T47D (cell line): ENCODE results near the gene ZNF408.

ENCODE experiments used
- DNase-seq, 2 experiments: peaks; one replicate each; pipeline versions ENCODE4 v3.0.0 to v3.0.0-alpha.2; 2011 to 2012; ENCODE audit warnings: low read depth in 1 of 2, low spot score in 1 of 2
- JUND ChIP-seq: IDR thresholded peaks from 2 replicates; pipeline ENCODE4 v1.6.1; 2012; ENCODE audit warnings: low read depth
- in situ Hi-C: cut with HindIII; loops from 2 replicates; pipeline ENCODE4 v1.10.0; 2016; ENCODE audit warnings: low sequenced_read_pairs, low pct_unique_long_range_greater_than_20kb

The ZNF408 gene

DNA sequence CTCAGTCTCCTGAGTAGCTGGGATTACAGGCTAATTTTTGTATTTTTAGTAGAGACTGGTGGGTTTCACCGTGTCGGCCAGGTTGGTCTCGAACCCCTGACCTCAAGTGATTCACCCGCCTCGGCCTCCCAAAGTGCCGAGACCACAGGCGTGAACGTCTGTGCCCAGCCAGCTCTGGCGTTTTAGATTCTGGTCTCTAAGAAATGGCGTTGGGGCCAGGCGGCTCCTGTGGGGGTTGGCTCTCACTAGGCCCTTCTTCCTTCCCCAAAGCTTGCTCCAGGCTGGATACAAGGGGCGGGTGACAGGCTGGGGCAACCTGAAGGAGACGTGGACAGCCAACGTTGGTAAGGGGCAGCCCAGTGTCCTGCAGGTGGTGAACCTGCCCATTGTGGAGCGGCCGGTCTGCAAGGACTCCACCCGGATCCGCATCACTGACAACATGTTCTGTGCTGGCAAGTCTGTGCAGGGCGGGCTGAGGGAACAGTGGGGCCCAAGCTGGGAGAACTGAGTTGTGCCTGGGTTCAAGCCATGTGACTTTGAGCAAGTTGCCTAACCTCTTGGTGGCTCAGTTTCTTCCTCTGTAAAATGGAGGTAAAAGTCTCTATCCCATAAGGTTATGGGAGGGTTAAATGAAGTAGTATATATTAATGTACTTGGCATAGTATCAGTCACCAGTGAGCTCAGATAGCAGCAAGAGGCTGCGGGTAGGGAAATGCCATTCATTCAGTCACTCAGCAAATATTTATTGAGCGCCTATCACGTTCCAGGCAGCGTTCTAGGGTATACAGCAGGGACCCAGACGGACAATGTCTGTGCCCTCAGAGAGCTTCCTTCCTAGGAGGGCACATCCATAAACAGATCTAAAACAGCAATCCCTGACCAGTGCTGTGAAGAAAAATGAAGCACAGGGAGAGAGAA, 28.5 kb downstream of the ZNF408 start:
- TF ChIP-seq JUND, result no peak
- in situ Hi-C loops, result no loop called here
- DNase-seq, result no peak

DNA sequence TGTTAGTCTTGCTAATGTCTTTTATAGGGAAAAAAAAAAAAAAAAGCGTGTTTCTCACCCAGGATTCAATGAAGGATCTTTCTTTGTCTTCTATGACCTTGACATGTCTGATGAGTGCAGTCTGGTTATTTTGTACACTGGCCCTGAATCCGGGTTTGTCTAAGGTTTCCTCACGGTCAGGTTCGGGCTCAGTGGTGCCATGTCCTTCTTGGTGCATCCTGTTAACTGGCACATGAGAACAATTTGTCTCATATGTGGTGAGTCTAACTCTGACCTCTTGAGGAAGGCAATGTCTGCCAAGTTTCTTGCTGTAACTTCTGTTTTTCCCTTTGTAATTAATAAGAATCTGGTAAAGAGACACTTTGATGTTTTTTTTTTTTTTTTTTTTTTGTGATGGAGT, 30.7 kb downstream of the ZNF408 start:
- DNase-seq, result no peak
- in situ Hi-C loops, result no loop called here
- no peak for TF ChIP-seq JUND

DNA sequence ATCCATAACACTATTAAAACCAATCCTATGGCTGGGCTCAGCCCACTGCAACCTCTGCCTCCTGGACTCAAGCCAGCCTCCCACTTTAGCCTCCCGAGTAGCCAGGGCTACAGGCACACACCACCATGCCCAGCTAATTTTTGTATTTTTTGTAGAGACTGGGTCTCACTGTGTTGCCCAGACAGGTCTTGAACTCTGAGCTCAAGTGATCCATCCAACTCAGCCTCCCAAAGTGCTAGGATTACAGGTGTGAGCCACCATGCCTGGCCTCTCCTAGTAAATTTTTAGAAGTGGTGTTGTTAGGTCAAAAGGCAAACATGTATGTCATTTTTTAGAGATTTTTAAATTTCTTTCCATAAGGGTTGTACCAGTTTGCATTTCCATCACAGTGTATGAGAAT, 32.4 kb downstream of the ZNF408 start:
- no peak for TF ChIP-seq JUND
- DNase-seq, result no peak
- in situ Hi-C loops, result no loop called here

DNA sequence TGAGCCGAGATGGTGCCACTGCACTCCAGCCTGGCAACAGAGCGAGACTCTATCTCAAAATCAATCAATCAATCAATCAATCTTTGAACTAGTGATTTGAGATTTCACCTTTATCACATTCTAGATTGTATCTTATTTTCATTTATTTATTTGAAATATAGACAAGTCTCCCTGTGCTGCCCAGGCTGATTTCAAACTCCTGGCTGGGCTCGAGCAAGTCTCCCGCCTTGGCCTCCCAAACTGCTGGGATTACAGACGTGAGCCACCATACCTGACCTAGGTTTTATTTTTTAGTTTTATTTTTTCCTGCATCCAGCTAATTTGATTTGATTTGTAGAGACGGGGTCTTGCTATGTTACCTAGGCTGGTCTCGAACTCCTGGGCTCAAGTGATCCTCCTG, 35.3 kb downstream of the ZNF408 start:
- in situ Hi-C loops, result no loop called here
- DNase-seq, result no peak
- no peak for TF ChIP-seq JUND

DNA sequence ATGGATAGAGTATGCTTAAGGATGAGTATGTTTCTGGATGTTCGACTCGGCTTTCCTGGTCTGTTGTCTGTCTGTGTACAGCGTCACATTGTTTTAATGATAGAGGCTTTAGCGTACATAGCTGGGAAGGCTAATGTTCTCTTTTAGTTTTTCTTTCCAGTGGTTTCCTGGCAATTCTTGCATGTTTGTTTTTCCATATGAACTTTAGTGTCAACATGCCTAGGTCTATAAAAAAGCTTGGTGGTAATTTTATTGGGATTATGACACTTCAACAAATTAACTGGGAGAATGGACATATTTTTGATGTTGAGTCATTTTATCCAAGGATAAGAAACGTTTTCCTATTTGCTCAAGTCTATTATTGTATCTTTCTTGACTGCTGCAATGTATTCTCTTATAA, 35.8 kb downstream of the ZNF408 start:
- DNase-seq, result peak in 1 of 2 experiments; percentile 45
- no peak for TF ChIP-seq JUND
- in situ Hi-C loops, result no loop called here

DNA sequence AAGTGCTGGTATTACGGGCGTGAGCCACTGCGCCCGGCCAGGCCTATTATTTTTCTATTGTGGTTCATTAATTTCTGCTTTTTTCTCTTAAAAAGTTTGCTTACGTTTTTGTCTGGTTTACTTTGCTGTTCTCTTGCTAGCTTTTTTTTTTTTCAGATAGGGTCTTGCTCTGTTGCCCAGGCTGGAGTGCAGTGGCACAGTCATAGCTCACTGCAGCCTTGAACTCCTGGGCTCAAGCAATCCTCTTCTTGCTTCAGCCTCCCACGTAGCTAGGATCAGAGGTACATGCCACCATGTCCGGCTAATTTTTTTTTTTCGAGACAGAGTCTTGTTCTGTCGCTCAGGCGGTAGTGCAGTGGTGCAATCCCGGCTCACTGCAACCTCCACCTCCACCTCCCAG, 36.9 kb downstream of the ZNF408 start:
- no peak for TF ChIP-seq JUND
- in situ Hi-C loops, result no loop called here
- no peak for DNase-seq

DNA sequence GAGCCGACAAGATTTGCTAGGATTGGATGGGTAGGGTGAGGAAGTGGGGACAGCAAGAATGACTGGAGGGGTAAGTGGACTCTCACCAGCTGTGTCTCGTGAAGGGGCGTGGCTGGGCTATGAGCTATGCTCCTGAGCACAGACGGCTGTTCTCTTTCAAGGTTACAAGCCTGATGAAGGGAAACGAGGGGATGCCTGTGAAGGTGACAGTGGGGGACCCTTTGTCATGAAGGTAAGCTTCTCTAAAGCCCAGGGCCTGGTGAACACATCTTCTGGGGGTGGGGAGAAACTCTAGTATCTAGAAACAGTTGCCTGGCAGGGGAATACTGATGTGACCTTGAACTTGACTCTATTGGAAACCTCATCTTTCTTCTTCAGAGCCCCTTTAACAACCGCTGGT, 38.1 kb downstream of the ZNF408 start:
- in situ Hi-C loops, result no loop called here
- no peak for TF ChIP-seq JUND
- DNase-seq, result no peak

DNA sequence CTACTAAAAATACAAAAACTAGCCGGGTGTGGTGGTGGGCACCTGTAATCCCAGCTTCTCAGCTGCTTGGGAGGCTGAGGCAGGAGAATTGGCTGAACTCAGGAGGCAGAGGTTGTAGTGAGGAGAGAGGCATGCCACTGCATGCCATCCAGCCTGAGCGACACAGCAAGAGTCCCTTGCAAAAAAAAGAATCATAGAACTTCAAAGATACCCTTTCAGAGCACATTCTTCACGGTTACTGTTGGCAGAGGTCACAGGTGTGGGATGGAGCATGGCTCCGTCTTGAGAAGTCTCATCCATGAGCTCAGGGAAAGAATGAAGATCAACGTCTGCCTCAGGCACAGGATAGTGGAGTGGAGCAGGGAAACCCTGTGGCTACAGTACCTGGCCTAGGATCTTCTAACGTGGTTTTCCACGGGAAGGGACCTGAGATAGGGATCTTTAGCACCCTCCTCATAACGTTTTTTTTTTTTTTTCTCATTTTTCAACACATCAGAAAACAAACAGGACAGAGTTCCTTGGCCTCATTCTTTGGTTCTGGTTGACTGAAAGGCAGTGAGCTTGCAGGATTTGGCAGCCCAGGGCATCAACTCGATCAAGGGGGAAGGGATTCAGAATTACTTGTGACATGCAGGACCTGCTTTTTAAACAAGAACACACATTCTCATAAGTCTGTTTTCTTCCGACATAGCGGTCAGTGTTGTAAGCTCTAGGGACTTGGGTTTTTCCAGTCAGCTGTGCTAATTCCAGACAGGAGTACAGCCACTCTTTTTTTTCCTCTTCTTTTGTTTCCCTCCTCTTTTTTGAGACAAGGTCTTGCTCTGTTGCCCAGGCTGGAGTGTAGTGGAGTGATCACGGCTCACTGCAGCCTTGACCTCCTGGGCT, 41.0 kb downstream of the ZNF408 start:
- no peak for DNase-seq
- in situ Hi-C loops, result no loop called here
- no peak for TF ChIP-seq JUND

DNA sequence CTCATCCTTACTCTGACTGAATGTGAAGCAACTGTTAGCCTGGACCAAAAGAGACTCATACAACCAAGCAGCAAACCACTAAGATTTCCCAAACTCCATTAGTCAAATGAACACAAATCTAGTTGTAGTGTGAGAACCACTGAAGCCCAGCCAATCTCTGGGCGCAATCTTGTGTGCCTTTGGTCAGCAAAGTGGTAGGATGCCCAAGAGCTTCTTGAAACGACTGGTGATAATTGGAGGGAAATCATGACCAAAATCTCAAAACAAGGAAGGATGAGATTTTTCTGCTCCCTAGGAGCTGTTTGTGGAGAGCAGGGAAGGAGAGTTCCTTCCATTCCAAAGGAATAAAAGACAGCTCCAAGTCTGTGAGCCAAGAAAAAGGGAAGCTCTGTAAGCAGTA, 42.2 kb downstream of the ZNF408 start:
- DNase-seq, result no peak
- in situ Hi-C loops, result no loop called here
- no peak for TF ChIP-seq JUND

DNA sequence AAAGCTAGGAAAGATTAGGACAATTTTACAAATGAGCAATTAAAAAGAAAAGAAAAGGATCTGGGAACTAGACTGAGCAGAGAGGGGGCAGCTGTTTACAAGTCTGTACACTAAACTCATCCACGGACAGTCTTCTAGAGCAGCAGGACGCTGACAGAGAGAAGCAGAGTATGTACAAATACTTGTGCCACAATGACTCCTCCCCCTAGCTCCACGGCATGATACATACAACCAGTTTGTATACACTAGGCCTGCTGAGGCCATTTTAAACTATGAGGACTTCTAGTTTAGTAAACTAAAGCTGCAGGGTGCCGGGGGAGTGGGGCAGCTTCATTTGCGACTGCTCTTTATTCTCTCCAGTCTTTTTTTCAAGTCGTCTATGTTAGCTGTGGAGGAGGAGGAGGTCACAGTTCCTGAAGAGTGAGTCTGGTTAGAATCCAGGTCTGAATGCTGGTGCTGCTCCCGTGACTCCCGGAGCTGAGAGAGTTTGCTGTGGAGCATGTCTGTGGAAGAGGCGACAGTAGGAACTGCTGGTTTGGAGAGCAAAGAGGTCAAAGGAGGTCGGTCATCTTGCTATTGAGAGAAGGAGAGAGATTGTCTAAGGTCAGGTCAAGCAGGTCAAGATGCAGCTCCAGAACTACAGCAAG, 43.0 kb downstream of the ZNF408 start:
- no peak for DNase-seq
- in situ Hi-C loops, result no loop called here

DNA sequence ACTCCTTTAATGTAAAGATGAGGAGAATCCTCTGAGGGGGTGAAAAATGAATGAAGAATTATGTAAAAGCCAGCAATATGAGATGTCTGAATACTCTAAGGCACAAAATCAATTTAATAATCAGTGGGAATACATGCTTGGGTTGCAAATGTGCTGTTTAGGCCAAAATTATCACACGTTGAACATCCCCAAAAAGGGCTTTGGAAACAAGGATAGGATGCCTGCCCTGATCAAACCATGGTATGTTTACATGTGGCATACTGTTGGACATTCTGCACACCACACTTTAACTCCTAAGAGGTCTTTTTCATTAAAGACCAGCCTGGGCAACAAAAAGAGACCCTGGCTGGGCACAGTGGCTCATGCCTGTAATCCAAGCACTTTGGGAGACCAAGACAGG, 44.5 kb downstream of the ZNF408 start:
- no peak for DNase-seq
- no peak for TF ChIP-seq JUND
- in situ Hi-C loops, result no loop called here

More for the DNA sequence above, 43.0 kb downstream of the ZNF408 start:
- TF ChIP-seq JUND, result no peak

DNA sequence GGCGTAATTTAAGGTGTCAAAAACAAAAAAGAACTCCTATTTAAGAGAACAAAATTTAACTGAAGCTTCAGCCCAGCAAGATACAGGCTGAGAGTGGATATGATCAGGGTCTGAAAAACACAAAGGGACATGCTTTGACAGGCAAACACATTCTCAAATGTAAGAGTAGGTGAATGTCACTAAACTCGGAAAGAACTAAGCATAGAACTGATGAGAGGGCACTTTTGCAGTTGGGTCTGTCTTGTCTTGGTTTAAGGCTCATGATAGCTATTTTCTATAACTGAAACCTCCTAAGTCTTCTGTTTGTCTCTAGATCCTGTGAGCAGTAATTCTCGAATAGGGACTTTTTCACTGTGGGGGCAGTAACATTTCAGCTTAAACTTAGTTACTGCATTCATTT, 45.2 kb downstream of the ZNF408 start:
- no peak for DNase-seq
- in situ Hi-C loops, result no loop called here
- TF ChIP-seq JUND, result no peak
